ENCODE results near the gene EEFSEC. TPM values are rescaled to one million over a fixed set of nuclear protein-coding genes. Genes with fewer than 3 reads are reported as not detected.

Gene EEFSEC
- total and polyA plus RNA-seq, 2 experiments from 2014 or later = 4.9 to 18.7 TPM

- in situ Hi-C loops (cut with MboI) = loop anchor here (10.0 kb wide), 1 partner anchor 175 kb away; no protein-coding TSS in a partner anchor
- H3K4me2 ChIP-seq (ENCODE audit: unreplicated experiment) = no peak overlapping the region
- no peaks in the 10 kb centered on the region for H3K9me3 ChIP-seq (ENCODE audit: low read depth)
- H3K9me2 ChIP-seq (ENCODE audit: insufficient read depth) = no peaks in the 10 kb centered on the region
- DNase-seq = no peak
- no peak overlapping the region for H2AFZ ChIP-seq
- WGBS, 2 experiments (ENCODE audit: low coverage in 1 of 2, low lambda C conversion rate in 2 of 2, missing lambda C conversion rate in 2 of 2) = 79 to 86% methylated on average over 7 of the region's 7 CpGs
- H3K4me1 ChIP-seq (ENCODE audit: insufficient read depth) = peaks cover 10% of the 10 kb centered on the region
- TF ChIP-seq EZH2 (IDR thresholded peaks at IDR 0.05; ENCODE audit: insufficient read depth, poor library complexity, severe bottlenecking) (no peak), EZH2phosphoT487 (IDR thresholded peaks at IDR 0.05; ENCODE audit: insufficient read depth, low read depth) (no peak)
- H3K27ac ChIP-seq = no peak overlapping the region
- H3K36me3 ChIP-seq (ENCODE audit: low read depth) = no peaks in the 10 kb centered on the region
- H3K27me3 ChIP-seq (replicated peaks; ENCODE audit: insufficient read depth) = no peaks in the 10 kb centered on the region
- no peak overlapping the region for H3K4me3 ChIP-seq
- H3K9ac ChIP-seq = no peak overlapping the region
- H4K20me1 ChIP-seq (ENCODE audit: insufficient read depth) = no peaks in the 10 kb centered on the region
- H3F3A ChIP-seq (ENCODE audit: insufficient read depth) = no peaks in the 10 kb centered on the region
- H3K79me2 ChIP-seq (ENCODE audit: insufficient read depth) = no peaks in the 10 kb centered on the region
Measured at GRCh38 chr3:128420289-128420688, 267.0 kb downstream of the EEFSEC start.

GRCh38 chr3:128420720-128421438 lies 267.6 kb downstream of the EEFSEC start:
- in situ Hi-C loops (cut with MboI) = loop anchor here (10.0 kb wide), 1 partner anchor 174 kb away; no protein-coding TSS in a partner anchor
- Histone ChIP-seq H3K4me2 (ENCODE audit: unreplicated experiment) (no peak overlapping the region), H3K27ac (no peak overlapping the region), H3F3A (ENCODE audit: insufficient read depth) (no peaks in the 10 kb centered on the region), H3K4me1 (ENCODE audit: insufficient read depth) (peaks cover 10% of the 10 kb centered on the region), H3K9me2 (ENCODE audit: insufficient read depth) (no peaks in the 10 kb centered on the region), H3K9ac (no peak overlapping the region), H2AFZ (no peak overlapping the region), H3K79me2 (ENCODE audit: insufficient read depth) (no peaks in the 10 kb centered on the region), H3K36me3 (ENCODE audit: low read depth) (no peaks in the 10 kb centered on the region), H3K9me3 (ENCODE audit: low read depth) (no peaks in the 10 kb centered on the region), H3K27me3 (replicated peaks; ENCODE audit: insufficient read depth) (no peaks in the 10 kb centered on the region), H3K4me3 (no peak overlapping the region), H4K20me1 (ENCODE audit: insufficient read depth) (no peaks in the 10 kb centered on the region)
- TF ChIP-seq EZH2phosphoT487 (IDR thresholded peaks at IDR 0.05; ENCODE audit: insufficient read depth, low read depth) (no peak), EZH2 (IDR thresholded peaks at IDR 0.05; ENCODE audit: insufficient read depth, poor library complexity, severe bottlenecking) (no peak)
- 84 to 86% methylated on average over 11 to 12 of the region's 12 CpGs for WGBS, 2 experiments (ENCODE audit: low coverage in 1 of 2, low lambda C conversion rate in 2 of 2, missing lambda C conversion rate in 2 of 2)
- no peak for DNase-seq

- no peaks in the 10 kb centered on the region for H3K27me3 ChIP-seq (replicated peaks; ENCODE audit: insufficient read depth)
- H3K79me2 ChIP-seq (ENCODE audit: insufficient read depth) = no peaks in the 10 kb centered on the region
- H3K9me2 ChIP-seq (ENCODE audit: insufficient read depth) = no peaks in the 10 kb centered on the region
- no peaks in the 10 kb centered on the region for H3F3A ChIP-seq (ENCODE audit: insufficient read depth)
- no peak overlapping the region for H3K9ac ChIP-seq
- H3K4me2 ChIP-seq (ENCODE audit: unreplicated experiment) = no peak overlapping the region
- no peaks in the 10 kb centered on the region for H3K36me3 ChIP-seq (ENCODE audit: low read depth)
- H3K4me3 ChIP-seq = no peak overlapping the region
- no peak for DNase-seq
- no peak for TF ChIP-seq EZH2phosphoT487 (IDR thresholded peaks at IDR 0.05; ENCODE audit: insufficient read depth, low read depth)
- no peak for TF ChIP-seq EZH2 (IDR thresholded peaks at IDR 0.05; ENCODE audit: insufficient read depth, poor library complexity, severe bottlenecking)
- H3K4me1 ChIP-seq (ENCODE audit: insufficient read depth) = peaks cover 8% of the 10 kb centered on the region
- H4K20me1 ChIP-seq (ENCODE audit: insufficient read depth) = no peaks in the 10 kb centered on the region
- no peak overlapping the region for H3K27ac ChIP-seq
- in situ Hi-C loops (cut with MboI) = loop anchor here (10.0 kb wide), 1 partner anchor 173 kb away; no protein-coding TSS in a partner anchor
- H2AFZ ChIP-seq = no peak overlapping the region
- 73 to 76% methylated on average over 8 to 10 of the region's 11 CpGs for WGBS, 2 experiments (ENCODE audit: low coverage in 1 of 2, low lambda C conversion rate in 2 of 2, missing lambda C conversion rate in 2 of 2)
- H3K9me3 ChIP-seq (ENCODE audit: low read depth) = no peaks in the 10 kb centered on the region
Measured at GRCh38 chr3:128421439-128421836, 268.2 kb downstream of the EEFSEC start.

GRCh38 chr3:128421966-128422365 lies 268.7 kb downstream of the EEFSEC start:
- WGBS, 2 experiments (ENCODE audit: low coverage in 1 of 2, low lambda C conversion rate in 2 of 2, missing lambda C conversion rate in 2 of 2) = 87 to 93% methylated on average over 7 of the region's 7 CpGs
- no peak for DNase-seq
- Histone ChIP-seq H3K79me2 (ENCODE audit: insufficient read depth) (no peaks in the 10 kb centered on the region), H3K27me3 (replicated peaks; ENCODE audit: insufficient read depth) (no peaks in the 10 kb centered on the region), H2AFZ (no peak overlapping the region), H3K27ac (no peak overlapping the region), H3F3A (ENCODE audit: insufficient read depth) (no peaks in the 10 kb centered on the region), H3K9me3 (ENCODE audit: low read depth) (no peaks in the 10 kb centered on the region), H3K4me1 (ENCODE audit: insufficient read depth) (peaks cover 5% of the 10 kb centered on the region; the same call in 1 of the 2 replicates), H3K9ac (no peak overlapping the region), H3K36me3 (ENCODE audit: low read depth) (no peaks in the 10 kb centered on the region), H3K9me2 (ENCODE audit: insufficient read depth) (no peaks in the 10 kb centered on the region), H3K4me3 (no peak overlapping the region), H3K4me2 (ENCODE audit: unreplicated experiment) (no peak overlapping the region), H4K20me1 (ENCODE audit: insufficient read depth) (no peaks in the 10 kb centered on the region)
- TF ChIP-seq EZH2phosphoT487 (IDR thresholded peaks at IDR 0.05; ENCODE audit: insufficient read depth, low read depth) (no peak), EZH2 (IDR thresholded peaks at IDR 0.05; ENCODE audit: insufficient read depth, poor library complexity, severe bottlenecking) (no peak)
- in situ Hi-C loops (cut with MboI) = loop anchor here (10.0 kb wide), 1 partner anchor 173 kb away; no protein-coding TSS in a partner anchor

Measured in GM23248 (cell line).